HL-60 (cell line): ENCODE results near the gene SLC28A1.

Experiments
- POLR2AphosphoS5 ChIP-seq: IDR thresholded peaks from 2 replicates; pipeline ENCODE4 v1.6.1; 2012; ENCODE audit warnings: low read depth
- TF ChIP-seq, protein P1 (sequence below): IDR thresholded peaks from one replicate; pipeline ENCODE4 v1.5.1; 2011; ENCODE audit warnings: low read length, control low read depth, inconsistent platforms; ENCODE audit not compliant: insufficient read depth

DNA sequence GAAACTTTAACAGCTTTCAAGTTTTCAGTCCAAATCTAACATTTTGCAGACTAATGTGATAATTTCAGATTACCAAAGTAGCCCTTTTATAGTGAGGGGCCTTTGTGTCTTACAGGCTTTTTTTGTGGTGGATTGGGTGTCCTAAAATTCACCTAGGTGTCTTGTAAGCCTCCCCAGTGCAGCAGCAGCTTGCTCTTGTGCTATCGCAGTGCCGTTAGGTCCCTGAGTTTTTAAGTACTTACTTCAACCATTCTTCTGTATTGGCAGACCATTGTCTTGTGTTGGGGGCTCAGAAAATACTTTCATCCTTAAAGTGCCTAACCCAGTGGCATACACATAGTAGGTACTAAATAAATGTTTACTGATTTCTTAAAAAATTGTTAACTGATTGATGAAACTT, 99.2 kb downstream of the SLC28A1 start:
- TF ChIP-seq, protein P1, sequence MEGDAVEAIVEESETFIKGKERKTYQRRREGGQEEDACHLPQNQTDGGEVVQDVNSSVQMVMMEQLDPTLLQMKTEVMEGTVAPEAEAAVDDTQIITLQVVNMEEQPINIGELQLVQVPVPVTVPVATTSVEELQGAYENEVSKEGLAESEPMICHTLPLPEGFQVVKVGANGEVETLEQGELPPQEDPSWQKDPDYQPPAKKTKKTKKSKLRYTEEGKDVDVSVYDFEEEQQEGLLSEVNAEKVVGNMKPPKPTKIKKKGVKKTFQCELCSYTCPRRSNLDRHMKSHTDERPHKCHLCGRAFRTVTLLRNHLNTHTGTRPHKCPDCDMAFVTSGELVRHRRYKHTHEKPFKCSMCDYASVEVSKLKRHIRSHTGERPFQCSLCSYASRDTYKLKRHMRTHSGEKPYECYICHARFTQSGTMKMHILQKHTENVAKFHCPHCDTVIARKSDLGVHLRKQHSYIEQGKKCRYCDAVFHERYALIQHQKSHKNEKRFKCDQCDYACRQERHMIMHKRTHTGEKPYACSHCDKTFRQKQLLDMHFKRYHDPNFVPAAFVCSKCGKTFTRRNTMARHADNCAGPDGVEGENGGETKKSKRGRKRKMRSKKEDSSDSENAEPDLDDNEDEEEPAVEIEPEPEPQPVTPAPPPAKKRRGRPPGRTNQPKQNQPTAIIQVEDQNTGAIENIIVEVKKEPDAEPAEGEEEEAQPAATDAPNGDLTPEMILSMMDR, result no peak
- TF ChIP-seq POLR2AphosphoS5, result no peak
